Raji (cell line): ENCODE measurements around the gene INTS11.

ENCODE experiments used
- POLR2A ChIP-seq: IDR thresholded peaks from 2 replicates; pipeline ENCODE4 v1.6.1; 2011; ENCODE audit warnings: low read depth, low read length, control low read depth; ENCODE audit not compliant: insufficient read depth

INTS11 gene

GRCh38 chr1:1272341-1273208, 51.9 kb downstream of the INTS11 start:
- TF ChIP-seq POLR2A: peak; percentile 36; the same call in 1 of the 2 replicates

GRCh38 chr1:1270813-1271212, 53.6 kb downstream of the INTS11 start:
- no peak for TF ChIP-seq POLR2A

- TF ChIP-seq POLR2A: no peak
Observed at GRCh38 chr1:1268284-1268682, 56.2 kb downstream of the INTS11 start.

GRCh38 chr1:1267488-1268283, 56.8 kb downstream of the INTS11 start:
- TF ChIP-seq POLR2A: no peak

- no peak for TF ChIP-seq POLR2A
Observed at GRCh38 chr1:1264868-1265272, 59.6 kb downstream of the INTS11 start.

GRCh38 chr1:1264026-1264425, 60.4 kb downstream of the INTS11 start:
- TF ChIP-seq POLR2A: no peak

GRCh38 chr1:1262758-1263157, 61.7 kb downstream of the INTS11 start:
- no peak for TF ChIP-seq POLR2A

GRCh38 chr1:1262071-1262470, 62.4 kb downstream of the INTS11 start:
- TF ChIP-seq POLR2A: no peak
